Skeletal muscle cell (primary cell): ENCODE measurements around the gene SPINDOC.
"Not testable (repeated sequence)": the region's sequence is repeated elsewhere in the genome, so short reads cannot be mapped to it uniquely, and the experiment has no call there.

Source experiments
- DNase-seq: peaks from one replicate; pipeline ENCODE4 v3.0.0-alpha.2; 2010; ENCODE audit warnings: low read depth
- H3K4me3 ChIP-seq: 2 replicates; pipeline ENCODE4 v1.5.1; 2011; ENCODE audit warnings: low read depth, mild to moderate bottlenecking, control low read depth, low read length, moderate library complexity

Gene SPINDOC, protein sequence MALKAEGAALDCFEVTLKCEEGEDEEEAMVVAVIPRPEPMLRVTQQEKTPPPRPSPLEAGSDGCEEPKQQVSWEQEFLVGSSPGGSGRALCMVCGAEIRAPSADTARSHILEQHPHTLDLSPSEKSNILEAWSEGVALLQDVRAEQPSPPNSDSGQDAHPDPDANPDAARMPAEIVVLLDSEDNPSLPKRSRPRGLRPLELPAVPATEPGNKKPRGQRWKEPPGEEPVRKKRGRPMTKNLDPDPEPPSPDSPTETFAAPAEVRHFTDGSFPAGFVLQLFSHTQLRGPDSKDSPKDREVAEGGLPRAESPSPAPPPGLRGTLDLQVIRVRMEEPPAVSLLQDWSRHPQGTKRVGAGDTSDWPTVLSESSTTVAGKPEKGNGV

DNA sequence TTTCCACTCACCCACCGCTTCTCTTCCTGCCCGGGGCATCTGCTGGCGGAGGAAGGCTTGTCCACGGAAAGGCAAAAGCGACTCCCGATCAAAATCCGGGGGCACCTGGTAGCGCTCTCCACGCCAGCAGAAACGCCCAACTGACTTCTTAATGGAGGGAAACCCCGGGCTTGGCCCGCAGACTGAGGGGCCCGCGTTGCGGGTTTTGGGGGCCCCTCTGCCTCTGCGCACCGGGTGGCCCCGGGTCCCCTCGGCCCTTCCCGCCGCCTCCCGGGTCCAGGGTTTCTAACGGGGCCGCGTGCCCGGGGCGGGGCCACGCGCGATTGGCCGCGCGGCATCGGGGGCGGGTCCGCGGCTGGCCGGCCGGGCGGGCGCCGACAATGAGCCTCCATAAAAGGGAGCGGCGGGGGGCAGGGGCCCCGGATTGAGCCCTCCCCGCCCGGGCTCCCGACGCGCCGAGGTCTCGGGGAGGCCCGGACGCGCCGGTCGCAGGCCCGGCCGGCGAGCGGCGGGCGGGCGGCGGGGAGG lies at the start of gene SPINDOC:
TSS of gene SPINDOC (plus strand) at position 422 of the 528 bp plus-strand sequence. CDS start 231 bp downstream, outside the sequence.
- no peak for DNase-seq
- H3K4me3 ChIP-seq = peak within 1 kb of the TSS; percentile 90

DNA sequence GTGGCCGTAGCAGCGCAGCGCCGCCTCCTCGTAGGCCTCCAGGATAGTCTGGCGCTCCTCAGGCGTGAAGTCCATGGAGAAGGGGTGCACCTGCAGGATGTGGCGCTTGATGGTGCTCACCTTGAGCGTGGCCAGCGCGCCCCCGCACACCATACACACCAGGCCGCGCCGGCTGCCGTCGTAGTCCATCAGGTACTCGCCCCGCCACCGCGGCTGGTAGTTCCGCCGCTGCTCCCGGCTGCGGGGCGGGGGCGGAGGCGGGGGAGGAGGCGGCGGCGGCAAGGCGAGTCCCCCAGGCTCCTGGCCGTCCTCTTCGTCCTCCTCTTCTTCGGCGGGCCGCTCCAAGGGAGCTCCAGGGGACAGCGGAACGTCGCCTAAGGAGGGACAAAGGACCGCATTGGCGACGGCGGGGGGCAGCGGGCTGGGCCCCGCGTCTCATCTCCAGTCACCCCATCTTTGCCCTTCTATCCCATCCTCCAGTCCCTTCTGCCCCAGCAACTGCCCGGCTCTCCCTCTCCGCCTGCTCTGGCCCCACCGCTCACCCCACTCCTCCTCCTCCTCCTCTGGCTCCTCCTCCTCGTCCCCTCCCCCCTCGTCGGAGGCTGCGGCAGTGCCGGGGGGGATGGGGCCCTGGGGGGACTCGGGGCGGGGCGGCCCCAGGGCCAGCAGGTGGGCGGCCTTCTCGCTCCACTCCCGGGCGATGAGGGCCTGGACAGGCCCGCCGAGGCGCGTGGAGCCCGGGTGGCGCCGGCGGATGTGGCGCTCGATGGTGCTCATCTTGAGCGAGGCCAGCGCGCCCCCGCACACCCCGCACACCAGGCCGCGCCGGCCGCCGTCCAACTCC lies 49.5 kb upstream of the SPINDOC start:
- peak overlapping the region; percentile 38 for H3K4me3 ChIP-seq
- DNase-seq = no peak

DNA sequence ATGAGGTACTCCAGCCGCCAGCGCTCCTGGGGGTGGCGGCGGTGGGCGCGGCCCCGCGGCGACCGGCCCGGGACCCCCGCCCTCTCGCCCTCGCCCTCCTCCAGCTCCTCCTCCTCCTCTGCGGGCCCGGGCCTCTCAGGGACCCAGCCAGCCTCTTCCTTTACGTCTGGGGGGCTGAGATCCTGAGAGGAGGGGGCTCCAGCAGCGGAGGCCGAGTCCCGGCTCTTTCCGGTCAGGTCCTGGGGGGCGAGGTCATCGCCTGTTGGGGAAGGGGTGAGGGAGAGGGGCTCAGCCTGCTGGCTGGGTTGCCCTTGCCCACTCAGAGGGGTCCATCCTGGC lies 48.9 kb upstream of the SPINDOC start:
- DNase-seq = no peak
- H3K4me3 ChIP-seq = no peak overlapping the region

DNA sequence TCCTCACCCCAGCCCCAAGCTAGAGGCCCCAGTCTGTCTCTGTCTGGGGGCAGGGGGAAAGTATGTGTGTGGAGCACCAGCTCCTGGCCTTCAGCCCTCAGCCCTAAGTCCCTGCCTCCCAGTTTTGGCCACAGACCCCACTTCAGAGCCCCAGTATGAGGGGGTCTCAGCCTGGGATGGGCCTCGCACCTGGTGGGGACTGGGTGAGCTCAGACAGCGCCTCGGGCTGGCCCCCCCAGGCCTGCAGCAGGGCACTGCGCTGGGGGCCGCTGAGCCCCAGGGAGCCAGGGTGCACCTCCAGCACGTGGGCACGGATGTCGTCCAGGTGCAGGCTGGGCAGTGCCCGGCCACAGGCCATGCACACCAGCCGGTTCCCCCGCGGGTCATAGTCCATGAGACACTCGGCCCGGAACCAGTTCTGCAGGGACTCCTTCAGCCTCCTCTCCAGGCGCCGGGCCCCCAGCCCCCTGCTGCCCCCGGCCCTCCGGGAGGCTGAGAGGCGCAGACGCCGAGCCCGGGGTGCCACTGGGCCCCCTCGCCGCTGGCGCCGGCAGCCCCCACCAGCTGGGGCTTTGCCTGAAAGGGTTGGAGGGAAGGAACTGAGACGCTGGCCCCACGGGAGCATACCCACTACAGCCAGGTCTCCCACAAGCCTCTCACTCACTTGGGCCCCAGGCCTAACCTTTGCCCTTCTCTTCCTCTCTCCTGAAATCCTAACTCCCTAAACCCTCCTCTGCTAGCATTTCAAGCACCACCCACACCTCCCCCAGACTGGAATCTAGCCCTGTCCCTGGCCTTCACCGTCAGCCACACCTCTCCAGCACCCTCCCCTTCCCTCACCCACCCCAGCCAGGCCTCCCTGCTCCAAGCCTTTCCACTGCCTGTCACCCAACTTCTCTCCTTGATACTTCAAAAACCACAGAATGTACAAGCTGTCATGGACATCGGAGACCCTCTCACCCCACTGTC lies 48.3 kb upstream of the SPINDOC start:
- DNase-seq = no peak
- no peak overlapping the region for H3K4me3 ChIP-seq

DNA sequence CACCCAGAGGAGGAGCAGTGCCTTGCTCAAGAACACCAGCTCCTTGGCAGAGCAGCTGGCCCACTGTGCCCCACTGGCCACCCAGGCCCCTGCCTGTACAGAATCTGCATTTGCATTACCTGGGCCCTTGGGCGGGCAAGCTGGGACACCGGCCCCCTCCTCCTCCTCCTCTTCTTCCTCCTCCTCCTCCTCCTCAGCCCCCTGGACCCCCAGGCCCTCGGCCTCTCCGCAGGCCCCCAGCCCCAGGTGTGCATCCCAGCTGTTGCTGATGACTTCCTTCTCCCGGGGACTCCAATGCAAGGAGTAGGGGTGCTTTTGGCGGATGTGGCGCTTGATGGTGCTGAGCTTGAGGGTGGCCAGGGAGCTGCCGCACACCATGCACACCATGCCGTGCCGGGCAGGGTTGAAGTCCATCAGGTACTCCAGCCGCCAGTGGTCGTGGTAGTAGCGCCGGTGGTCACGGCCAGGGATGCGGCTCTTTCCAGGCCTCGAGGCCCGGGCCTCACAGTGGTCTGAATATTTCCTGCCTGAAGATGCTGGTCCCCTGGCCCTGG lies 47.5 kb upstream of the SPINDOC start:
- DNase-seq = no peak
- H3K4me3 ChIP-seq = no peak overlapping the region

DNA sequence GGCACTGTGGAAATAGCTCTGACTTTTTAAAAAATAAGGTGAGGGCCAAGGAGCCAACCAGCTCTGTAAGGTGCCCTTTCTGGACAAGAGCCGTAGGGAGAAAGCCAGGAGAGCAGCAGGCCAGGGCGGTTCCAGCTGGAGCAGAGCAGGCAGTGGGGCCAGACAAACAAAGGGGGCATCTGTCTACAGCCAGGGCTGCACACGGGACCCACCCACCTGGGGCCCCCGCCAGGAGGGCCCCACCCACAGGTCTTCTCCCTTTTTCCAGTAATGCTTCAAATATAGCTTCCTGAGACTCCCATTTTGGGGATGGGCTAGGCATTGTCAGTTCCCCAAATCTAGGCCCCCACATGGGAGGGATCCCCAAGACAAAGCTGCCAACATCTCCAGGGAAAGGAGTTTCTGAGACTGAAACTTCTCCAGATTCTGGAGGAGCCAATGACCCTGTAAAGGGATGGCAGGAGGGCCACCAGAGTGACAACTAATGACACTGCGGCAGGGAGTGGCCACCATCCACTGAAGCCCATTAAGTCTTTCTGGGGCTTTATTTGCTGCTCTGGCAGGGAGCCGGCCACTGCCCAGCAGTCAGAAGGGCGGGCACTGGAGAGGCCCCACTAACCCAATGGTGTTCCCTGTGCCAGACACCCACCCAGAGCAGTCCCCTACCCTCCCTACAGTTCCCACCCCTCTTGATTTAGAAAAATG lies 46.6 kb upstream of the SPINDOC start:
- H3K4me3 ChIP-seq = peak overlapping the region; percentile 88

DNA sequence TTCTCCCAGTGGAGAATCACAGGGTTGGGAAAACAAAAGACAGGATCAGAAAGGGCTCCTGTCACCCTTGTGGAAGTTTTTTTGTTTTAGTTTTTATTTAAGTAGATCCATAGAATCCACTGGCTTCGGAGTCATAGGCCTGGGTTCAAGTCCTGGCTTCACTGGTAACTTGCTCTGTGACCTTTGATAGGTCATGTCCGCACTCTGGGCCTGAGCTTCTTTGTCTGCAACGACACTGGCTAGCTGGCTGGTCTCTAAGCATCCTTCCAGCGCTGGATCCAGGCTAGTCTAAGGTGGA lies 46.0 kb upstream of the SPINDOC start:
- H3K4me3 ChIP-seq = peak overlapping the region; percentile 88
- no peak for DNase-seq

More for the DNA sequence above, 46.6 kb upstream of the SPINDOC start:
- DNase-seq = no peak

DNA sequence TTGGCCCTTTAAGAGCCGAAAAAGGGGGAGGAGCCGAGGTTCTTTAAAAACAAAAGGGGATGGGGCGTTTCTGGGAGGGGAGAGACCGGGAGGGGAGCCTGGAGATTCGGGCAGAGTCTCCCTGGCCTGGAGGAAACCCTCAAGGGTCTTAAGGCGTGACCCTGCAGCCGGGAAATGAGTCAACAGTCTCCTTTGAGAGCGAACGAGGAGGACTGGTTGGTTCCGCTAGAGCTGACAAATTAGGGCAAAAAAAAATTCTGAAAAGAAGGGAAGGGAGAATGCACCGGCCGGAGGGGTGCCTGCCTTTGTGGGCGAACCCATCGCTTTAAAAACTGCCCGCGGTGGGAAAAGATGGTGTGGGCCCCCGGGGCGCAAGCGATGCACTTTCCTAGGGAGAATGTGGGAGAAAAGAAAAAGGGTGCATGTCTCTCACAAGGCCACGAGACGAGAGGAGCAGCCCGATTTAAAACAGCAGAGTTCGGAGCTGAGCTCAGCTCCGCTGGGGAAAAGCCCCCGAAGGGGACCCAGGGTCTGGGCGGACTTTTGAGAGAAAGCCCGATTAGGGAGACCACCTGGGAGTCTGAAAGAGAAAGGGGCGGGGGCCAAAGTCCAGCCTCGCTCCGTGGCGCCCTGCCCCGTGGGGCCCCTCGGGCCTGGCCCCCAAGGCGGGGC lies 45.6 kb upstream of the SPINDOC start:
- H3K4me3 ChIP-seq = peak overlapping the region; percentile 88
- DNase-seq = peak; percentile 52

DNA sequence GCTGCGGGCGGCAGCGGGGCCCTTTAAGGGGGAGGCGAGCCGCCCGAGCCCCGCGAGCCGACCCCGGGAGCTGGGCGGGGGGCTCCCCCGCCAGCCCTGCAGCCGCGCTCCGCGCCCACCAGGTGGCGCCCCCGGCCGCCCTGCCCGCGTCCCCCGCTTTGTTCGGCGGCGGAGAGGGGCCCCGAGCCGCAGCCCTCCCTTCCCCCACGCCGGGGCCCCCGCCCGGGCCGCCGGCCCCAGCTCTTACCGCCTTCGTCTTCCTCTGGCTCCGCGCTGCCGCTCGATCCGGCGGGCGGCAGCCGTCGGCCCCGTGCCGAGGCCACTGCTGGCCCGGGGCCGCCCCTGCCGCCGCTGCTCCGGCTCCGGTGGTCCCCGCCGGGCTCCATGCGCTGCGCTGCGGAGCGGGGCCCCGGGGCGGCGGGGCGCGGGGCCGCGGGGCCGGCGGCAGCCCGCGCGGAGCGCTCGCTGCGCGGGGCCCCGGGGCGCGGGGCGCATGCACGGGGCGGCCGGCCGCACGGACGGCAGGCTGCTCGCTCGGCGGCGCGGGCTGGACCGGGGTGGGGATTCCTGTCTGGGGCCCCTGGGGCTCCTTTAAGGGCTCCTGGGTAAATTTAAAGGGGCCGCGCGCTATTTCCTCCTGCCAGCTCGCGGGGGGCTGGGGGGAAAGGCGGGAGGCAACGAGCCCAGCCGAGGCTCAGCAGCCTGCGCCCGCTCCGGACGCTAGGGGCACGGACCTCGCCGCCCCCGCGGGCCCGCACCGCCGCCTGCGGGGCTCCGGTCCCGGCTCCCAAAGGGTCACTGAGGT lies 44.8 kb upstream of the SPINDOC start, which contains the start of gene ZFTA:
TSS of gene ZFTA (minus strand) at position 539 of the 805 bp plus-strand sequence. CDS start at position 386, 153 bp downstream.
- DNase-seq = no peak
- H3K4me3 ChIP-seq = peak within 1 kb of the TSS; percentile 88

DNA sequence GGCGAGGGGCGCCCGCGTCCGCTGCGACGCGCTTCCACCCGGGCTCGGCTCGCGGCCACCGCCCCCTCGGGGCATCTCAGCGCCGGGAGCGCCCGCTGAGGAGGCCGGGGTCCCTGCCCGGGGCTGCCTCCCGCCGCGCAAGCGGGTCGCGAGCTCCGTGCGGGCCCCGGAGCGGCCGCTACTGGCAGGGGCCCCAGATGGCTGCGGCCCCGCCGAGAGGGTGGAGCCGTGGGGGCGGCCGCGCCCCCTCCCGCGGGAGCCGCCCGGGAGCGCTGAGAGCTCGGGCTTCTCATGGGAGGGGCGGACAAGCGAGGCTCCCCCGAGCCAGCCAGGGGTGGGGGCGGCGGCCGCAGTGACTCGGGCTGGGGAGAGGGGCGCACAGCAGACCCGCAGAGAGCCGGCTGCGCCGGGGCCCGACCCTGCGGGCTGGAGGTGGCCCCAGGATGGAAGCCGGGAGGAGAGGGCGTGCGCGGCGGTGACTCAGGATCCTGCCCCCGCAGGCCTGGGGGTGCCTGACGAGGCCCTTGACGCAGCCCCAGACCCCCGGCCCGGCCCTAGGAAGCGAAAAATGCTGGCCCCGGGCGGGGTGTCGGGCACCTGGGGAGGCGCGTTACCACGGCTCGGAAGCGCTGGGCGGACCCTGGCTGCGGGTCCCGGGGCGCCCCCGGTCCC lies 44.1 kb upstream of the SPINDOC start:
- no peak for DNase-seq
- peak overlapping the region; percentile 88 for H3K4me3 ChIP-seq

DNA sequence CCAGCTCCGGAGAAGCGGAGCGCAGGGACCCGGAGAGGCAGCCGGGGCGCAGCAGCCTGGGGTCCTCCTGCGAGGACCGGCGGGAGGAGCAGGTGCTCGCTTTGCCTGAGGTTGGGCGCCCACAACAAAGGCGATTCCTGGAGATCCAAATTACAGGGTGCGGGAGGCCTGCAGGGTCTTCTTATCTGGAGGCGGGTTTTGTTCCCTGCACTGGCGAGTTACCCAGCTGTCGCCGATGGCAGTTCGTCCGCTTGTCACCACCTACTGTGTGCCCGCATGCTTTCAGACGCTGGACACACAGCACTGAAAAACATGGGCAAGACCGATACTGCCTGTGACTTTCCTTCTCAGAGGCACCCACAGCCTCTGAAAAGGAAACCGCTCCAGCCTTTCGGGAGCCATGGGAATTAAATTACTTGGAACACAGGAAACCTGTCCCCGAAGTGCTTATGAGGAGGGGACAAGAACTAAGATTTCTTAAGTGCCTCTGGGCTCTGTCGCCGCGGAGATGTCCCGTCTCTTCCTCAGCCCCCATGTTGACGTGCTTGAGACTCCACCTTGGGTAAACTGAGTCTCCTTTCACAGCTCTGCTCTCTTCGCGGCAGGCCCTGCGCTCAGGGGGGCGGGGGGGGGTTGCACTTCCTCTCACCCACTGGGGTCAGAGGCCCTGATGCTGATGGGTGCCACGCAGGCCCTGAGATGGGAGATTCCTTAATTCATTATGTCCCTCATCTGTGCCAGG lies 43.4 kb upstream of the SPINDOC start:
- H3K4me3 ChIP-seq = peak overlapping the region; percentile 88
- DNase-seq = no peak

DNA sequence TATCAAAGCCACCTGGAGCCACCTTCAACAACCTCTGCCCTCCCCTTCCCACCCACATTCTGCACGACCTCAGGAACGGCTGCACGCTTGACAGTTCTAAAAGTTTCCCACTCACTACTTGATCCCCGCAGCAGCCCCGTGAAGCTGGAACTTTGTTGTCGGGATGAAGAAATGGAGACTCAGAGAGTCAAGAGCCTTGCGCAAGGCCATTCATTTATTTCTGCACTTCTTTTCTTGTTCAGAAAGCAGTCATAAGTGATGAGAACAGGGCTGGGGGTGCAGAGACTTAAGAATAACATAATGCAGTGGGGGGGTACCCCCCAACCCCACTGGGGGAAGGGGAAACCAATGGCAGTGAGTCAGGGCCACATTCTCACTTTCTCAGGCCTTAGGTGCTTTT lies 42.5 kb upstream of the SPINDOC start:
- no peak overlapping the region for H3K4me3 ChIP-seq
- DNase-seq = no peak

DNA sequence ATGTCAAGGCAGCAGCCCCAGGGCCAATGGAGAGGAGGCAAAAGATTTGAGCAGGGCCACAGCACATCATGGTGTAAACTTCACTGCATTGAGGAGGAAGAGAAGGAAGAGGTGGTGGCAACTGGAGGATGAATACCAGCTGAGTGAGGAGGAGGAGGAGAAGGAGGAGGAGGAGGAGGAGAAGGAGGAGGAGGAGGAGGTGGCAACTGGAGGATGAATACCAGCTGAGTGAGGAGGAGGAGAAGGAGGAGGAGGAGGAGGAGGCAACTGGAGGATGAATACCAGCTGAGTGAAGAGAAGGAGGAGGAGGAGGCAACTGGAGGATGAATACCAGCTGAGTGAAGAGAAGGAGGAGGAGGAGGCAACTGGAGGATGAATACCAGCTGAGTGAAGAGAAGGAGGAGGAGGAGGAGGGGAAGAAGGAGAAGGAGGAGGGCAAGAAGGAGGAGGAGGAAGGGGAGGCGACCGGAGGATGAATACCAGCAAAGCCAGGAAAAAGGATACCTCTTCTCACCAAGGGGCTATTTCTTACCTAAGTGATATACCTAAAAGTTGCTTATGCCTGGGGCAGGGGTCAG lies 41.4 kb upstream of the SPINDOC start:
- not testable (repeated sequence) for H3K4me3 ChIP-seq, DNase-seq

DNA sequence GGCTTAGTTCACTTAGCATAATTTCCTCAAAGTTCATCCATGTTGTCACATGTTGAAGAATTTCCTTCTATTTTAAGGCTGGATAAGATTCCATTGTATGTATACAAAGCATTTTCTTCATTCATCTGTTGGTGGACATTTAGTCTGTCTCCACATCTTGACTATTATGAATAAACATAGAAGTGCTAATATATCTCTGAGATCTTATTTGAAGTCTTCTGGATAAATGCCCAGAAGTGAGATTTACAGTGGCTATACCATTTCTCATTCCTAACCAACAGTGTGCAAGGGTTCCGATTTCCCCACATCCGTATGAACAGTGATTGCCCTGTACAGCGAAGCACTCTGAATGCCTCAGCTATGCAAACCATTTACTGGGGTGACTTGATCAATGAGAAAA lies 38.1 kb upstream of the SPINDOC start:
- DNase-seq = no peak
- no peak overlapping the region for H3K4me3 ChIP-seq

DNA sequence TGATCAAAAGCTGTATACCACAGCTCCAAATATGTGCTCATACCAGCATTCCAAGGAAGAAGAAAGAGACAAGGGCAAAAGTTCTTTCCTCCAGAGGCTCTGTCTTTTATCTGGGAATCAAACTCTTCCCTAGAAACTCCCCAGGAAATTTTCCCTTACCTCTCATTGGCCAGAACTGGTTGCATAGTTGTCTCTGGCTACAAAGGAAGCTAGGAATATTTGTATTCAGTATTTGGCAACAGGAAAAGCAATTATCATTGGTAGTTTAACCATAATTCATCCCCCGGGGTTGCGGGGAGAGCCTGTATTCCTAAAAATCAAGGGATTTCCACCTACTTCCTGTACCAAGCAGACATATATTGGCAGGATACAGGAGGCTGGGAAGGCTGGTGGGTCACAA lies 34.2 kb upstream of the SPINDOC start:
- no peak for DNase-seq
- H3K4me3 ChIP-seq = no peak overlapping the region

DNA sequence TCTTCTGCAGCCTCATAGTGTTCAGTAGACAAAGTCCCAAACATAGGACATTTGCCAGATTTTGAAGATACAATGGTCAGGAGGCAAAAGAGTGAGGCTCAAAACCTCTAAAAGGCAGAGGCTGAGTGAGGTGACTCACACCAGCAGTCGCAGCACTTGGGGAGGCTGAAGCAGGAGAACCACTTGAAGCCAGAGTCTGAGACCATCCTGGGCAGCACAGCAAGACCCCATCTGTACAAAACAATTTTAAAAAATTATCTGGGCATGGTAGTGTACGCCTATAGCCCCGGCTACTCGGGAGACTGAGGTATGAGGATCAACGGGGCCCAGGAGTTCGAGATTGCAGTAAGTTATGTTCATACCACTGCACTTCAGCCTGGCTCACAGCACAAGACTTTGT lies 30.5 kb upstream of the SPINDOC start:
- DNase-seq = no peak
- no peak overlapping the region for H3K4me3 ChIP-seq
